Hypothalamus (tissue), 51 donors: ENCODE measurements around the gene TENM4.
A peak's percentile ranks its signal among the peaks of the same experiment; 100 is the strongest.
"Not testable (repeated sequence)": the region's sequence is repeated elsewhere in the genome, so short reads cannot be mapped to it uniquely, and the experiment has no call there.

Source experiments
- DNase-seq, 51 donors: peaks; one replicate each; lab custom pipeline; 2025; lab: John Stamatoyannopoulos, UW

TENM4 gene

DNA sequence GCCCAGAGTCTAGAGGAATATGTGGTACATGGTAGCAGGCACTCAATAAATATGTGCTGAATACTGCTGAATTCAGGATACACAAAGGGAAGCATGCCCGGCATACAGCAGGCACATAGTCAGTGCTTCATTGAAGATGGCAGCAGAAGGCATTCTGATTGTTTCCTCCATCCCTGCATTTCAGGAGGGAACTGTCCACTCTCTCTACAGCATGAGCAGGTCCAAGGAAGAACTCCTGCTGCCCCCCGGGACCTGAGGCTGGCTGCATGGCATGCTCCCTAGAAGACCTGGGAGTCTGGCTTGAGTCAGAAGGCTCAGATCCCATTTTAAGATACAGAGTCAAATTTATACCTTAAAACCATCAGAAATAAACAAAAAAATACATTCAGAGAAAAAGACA is 546.8 kb downstream of the TENM4 start:
- DNase-seq: no peak

DNA sequence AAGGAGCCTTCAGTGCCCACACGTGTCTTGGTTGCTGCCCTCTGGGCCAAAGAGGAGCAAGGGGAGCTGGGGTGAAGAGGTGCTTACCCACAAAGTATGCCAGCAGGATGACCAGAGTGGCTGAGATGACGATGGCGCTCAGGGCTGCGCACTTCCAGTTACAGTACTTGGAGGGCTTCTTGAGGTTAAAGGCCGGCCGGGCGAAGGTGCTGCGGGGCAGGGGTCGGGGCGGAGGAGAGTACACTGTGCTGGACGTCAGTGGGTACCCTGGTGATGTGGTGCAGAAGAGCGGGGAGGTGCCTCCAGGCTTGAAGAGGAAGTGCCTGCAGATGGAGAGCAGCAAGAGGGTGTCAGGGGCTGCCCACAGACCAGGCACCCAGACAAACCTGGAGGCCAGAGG is 551.1 kb downstream of the TENM4 start:
- DNase-seq: no peak

- DNase-seq: no peak
These were observed 554.2 kb downstream of the TENM4 start for GRCh38 chr11:78886616-78887015.

- no peak for DNase-seq
These were observed 556.1 kb downstream of the TENM4 start for GRCh38 chr11:78884761-78885160.

DNA sequence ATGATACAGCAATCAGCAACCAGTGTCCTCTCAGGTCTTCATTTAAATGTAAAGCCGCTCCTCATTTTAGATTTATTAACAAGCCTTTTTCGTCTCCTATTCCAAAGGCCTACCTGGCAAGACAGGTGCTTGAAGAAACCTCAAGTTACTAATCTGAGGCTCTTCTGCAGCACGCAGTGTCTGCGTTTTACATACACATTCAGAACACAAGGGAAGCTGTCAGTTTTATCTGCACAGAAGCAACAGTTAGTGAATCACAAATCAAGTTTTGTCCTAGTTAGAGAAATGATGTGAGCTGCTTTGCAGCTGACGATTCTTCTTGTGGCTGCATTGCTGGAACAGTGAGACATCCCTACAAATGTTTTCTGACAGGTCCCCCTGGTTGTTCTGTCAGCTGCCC is 557.3 kb downstream of the TENM4 start:
- DNase-seq: no peak

- not testable (repeated sequence) for DNase-seq
These were observed 561.5 kb downstream of the TENM4 start for GRCh38 chr11:78879094-78879980.

GRCh38 chr11:78878631-78879030 is 562.2 kb downstream of the TENM4 start:
- DNase-seq: no peak

DNA sequence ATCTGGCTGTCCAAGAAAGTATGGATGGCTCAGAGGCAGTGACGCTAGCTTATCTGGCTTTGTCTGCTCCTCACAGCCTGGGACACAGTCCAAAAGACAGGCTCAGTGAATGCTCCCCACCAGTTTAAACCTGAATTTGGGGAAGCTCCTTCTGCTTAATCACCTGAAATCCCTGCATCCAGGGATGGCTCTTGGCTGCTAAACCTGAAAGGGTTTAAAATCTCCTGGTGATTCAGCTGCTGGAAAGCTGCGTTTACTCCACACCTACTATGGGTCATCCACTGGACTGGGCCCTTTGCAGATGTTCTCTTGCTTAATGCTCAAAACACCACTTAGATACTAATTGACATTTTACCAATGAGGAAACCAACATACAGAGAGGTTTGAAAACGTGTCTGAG is 564.2 kb downstream of the TENM4 start:
- no peak for DNase-seq

DNA sequence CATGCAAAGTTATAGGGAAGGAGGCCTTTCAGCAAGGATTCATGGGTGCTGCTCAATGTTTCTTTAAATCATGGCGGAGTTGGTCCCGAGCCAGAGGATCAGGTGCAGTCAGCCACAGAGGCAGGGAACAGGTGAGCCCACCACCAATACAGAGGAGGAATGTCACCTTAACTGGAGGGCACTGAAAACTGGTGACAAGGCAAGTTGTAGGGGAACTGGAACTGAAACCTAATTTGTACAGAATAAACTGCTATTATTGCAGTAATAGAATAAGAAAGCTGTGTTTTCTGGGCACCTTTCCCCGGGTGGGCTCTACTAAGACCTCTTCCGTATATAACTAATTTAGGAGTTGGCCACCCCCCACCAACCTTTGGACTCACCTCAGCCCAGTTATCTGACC is 570.2 kb downstream of the TENM4 start:
- DNase-seq: no peak

GRCh38 chr11:78869293-78869692 is 571.5 kb downstream of the TENM4 start:
- no peak for DNase-seq

- DNase-seq: peak in 1 of 51 donors; percentile 15
These were observed 572.3 kb downstream of the TENM4 start for GRCh38 chr11:78868563-78868962.

DNA sequence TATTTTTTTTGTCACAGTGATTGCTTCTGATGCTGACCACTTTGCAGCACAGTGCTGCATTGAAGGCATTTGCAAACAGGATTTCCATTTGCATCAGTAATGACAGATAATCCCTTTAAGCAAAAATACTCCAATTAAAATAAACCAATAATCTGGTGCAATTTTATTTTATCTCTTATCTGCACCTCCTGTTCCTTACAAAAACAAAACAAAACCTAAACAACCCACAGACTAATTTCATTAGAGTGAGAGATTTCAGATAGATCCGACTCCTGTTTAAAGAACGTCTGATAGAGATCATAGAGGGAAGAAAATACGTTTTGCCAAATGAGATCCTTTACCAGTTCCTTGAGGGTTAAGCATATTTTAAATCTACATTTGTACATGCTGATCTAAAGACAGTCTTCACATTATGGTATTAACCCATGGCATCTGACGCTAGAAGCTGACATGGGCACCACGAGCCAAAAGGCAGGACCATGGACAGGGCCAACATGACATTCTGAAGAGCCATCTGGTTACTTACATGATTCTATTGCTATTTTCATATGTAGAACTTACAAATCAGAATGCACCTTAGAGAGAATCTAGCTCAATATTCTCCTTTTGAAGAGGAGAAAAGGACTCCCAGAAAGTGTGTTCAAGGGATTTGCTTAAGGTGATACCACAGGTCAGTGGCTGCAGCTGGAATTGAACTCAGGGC is 580.0 kb downstream of the TENM4 start:
- no peak for DNase-seq

DNA sequence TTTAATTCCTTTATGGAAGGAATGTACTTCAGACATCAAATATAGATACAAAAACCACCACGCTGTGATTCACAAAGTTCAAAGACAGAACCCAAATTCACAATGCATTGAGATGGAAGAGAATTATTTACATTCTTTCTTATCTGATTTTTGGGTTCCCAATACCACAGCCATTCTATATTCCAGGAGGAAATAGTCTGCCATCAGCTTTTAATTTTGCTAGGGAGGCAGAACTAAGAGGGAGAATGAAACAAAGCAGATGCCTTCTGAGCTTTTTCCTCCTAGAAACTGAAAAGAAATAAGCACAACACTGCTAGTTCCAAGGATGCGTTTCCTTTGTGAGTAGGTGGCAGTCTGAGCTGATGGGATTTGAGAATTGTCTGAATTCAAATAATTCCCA is 583.1 kb downstream of the TENM4 start:
- DNase-seq: no peak

- DNase-seq: no peak
These were observed 584.6 kb downstream of the TENM4 start for GRCh38 chr11:78856211-78856610.

- DNase-seq: no peak
These were observed 585.7 kb downstream of the TENM4 start for GRCh38 chr11:78855116-78855515.

GRCh38 chr11:78853521-78853920 is 587.3 kb downstream of the TENM4 start:
- DNase-seq: no peak

- peak in 13 of 51 donors; percentile 6 to 29 (median 17) for DNase-seq
These were observed 588.8 kb downstream of the TENM4 start for GRCh38 chr11:78851878-78852586.

- no peak for DNase-seq
These were observed 590.8 kb downstream of the TENM4 start for GRCh38 chr11:78850078-78850477.

- no peak for DNase-seq
These were observed 594.6 kb downstream of the TENM4 start for GRCh38 chr11:78846269-78846668.

- no peak for DNase-seq
These were observed 595.3 kb downstream of the TENM4 start for GRCh38 chr11:78845496-78845895.

DNA sequence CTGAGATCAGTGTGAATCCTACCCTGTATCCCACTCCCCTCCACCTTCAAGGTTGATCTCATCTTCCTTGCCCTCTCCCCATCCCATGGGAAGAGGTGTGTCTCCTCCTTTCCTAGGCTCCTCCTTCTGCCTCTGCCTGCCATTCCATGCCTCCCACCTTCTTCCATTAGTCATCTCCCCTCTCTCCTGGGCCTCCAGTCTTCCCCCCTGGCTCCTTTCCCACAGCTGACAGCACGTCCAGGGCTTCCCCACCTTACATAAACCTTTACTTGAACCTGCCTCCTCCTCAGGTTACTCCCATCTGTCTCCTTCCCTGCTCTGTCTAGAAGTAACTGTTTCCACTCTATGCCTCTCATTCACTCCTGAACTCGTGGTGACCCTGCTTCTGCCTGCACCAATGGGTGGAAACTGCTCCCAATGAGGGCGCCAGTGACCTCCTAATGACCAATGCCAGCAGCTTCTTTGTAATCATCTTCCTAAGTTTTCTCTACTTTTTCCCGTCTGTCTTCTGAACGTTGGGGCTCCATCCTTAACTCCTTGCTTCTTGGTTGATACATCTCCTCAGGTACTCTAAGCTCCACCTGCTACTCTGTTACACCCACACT is 599.3 kb downstream of the TENM4 start:
- no peak for DNase-seq
